ENCODE measurements around the gene TRIM32. TPM values are rescaled to one million over a fixed set of nuclear protein-coding genes. Genes with fewer than 3 reads are reported as not detected.

TRIM32 gene
- polyA plus RNA-seq, 1 donor (not counting 4 experiments of a cell fraction or from before 2014, with no cell fraction given), result 21.3 TPM

DNA sequence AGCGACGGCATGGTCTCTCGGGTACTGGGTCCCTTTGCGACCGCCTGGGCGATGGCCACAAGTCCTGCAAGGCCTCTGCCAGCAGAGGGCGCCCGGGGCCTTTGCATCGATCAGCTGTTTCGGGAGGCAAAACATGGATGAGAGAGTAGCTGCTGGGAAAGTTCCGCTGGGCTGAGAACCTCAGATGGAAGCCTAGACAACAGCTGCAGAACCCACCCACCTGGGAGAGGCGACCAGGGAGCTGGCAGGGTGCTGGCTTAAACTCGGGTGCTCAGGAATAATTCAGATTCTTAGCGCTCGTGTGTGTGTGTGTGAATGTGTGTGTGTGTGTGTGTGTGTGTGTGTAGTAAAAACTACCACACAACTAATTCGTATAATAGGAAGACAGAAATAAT is 50.0 kb downstream of the TRIM32 start:
- H2AFZ ChIP-seq (ENCODE audit: control insufficient read depth, low read length), result peak overlapping the region; percentile 51
- H3K36me3 ChIP-seq (ENCODE audit: control insufficient read depth in 2 of 2, extremely low read depth in 1 of 2, insufficient read depth in 2 of 2, low read length in 2 of 2), result no peaks in the 10 kb centered on the region
- H3K4me3 ChIP-seq (ENCODE audit: control insufficient read depth in 2 of 3, extremely low read depth in 1 of 3, insufficient read depth in 2 of 3, low read depth in 1 of 3, low read length in 3 of 3), result no peak overlapping the region
- H3K79me2 ChIP-seq (ENCODE audit: control insufficient read depth, insufficient read depth, low read length), result no peaks in the 10 kb centered on the region
- H3K9ac ChIP-seq (ENCODE audit: control insufficient read depth, extremely low read depth, insufficient read depth, low read length), result no peak overlapping the region
- peak; percentile 25 for DNase-seq (ENCODE audit: low read depth, low spot score)
- dilution Hi-C loops (cut with MboI; ENCODE audit: extremely low pct_ligation_motif_present, low sequenced_read_pairs), result no loop called here
- H3K27me3 ChIP-seq (ENCODE audit: control insufficient read depth, extremely low read depth, insufficient read depth, low read length), result no peaks in the 10 kb centered on the region
- no peak overlapping the region for H3K27ac ChIP-seq (ENCODE audit: control insufficient read depth, insufficient read depth, low read length)
- no peaks in the 10 kb centered on the region for H3K9me3 ChIP-seq (ENCODE audit: control insufficient read depth, low read depth, low read length)
- TF ChIP-seq, protein P1, sequence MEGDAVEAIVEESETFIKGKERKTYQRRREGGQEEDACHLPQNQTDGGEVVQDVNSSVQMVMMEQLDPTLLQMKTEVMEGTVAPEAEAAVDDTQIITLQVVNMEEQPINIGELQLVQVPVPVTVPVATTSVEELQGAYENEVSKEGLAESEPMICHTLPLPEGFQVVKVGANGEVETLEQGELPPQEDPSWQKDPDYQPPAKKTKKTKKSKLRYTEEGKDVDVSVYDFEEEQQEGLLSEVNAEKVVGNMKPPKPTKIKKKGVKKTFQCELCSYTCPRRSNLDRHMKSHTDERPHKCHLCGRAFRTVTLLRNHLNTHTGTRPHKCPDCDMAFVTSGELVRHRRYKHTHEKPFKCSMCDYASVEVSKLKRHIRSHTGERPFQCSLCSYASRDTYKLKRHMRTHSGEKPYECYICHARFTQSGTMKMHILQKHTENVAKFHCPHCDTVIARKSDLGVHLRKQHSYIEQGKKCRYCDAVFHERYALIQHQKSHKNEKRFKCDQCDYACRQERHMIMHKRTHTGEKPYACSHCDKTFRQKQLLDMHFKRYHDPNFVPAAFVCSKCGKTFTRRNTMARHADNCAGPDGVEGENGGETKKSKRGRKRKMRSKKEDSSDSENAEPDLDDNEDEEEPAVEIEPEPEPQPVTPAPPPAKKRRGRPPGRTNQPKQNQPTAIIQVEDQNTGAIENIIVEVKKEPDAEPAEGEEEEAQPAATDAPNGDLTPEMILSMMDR (optimal IDR thresholded peaks at IDR 0.05 in 1 of 3, IDR thresholded peaks at IDR 0.05 in 1 of 3, conservative IDR thresholded peaks at IDR 0.05 in 1 of 3; ENCODE audit: extremely low read depth in 1 of 3, insufficient read depth in 2 of 3, low read length in 3 of 3), result peak; percentile 92 to 99 (median 92)
- no peak for TF ChIP-seq EZH2 (IDR thresholded peaks at IDR 0.05; ENCODE audit: low read length)
- H3K9me1 ChIP-seq (ENCODE audit: control insufficient read depth, extremely low read depth, insufficient read depth, low read length), result no peaks in the 10 kb centered on the region
- FAIRE-seq, result peak; percentile 51
- no peaks in the 10 kb centered on the region for H3K4me1 ChIP-seq (ENCODE audit: control insufficient read depth, extremely low read depth, insufficient read depth, low read length)
- no peak overlapping the region for H3K4me2 ChIP-seq (ENCODE audit: control insufficient read depth, extremely low read depth, insufficient read depth, low read depth, low read length)
- H4K20me1 ChIP-seq (ENCODE audit: control insufficient read depth, extremely low read depth, insufficient read depth, low read length), result no peaks in the 10 kb centered on the region

DNA sequence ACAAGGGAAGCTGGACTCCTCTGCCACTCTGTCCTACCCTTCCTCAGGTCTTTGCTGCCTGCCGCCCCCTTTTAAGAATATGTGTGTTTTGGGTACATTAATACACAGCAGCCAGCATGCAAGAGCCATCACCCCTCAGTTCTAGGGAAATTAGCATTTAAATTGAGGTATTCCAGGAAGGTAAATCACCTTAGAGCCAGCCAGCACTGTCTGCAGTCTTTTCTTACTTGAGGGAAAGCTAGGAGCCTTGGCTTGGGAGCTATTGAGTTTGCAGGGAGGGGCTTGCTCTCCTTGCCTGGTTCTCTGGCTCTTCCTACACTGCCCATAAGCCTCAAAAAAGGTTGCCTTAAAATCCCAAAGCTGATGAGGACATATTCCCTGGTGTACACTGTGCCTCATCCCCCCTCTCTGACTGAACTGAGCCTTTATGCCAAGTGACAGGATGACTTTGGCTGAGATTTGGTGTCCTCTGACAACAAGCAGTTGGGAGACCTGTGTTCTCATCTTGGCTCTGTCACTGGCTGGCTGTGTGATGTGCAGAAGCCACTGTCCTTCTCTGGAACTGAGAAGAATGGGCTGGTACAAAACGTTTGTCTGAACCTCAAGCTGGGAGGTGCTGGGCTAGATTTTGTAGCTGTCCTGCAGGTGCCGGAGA is 54.1 kb downstream of the TRIM32 start:
- dilution Hi-C loops (cut with MboI; ENCODE audit: extremely low pct_ligation_motif_present, low sequenced_read_pairs), result no loop called here
- TF ChIP-seq, protein P1 (optimal IDR thresholded peaks at IDR 0.05 in 1 of 3, IDR thresholded peaks at IDR 0.05 in 1 of 3, conservative IDR thresholded peaks at IDR 0.05 in 1 of 3; ENCODE audit: extremely low read depth in 1 of 3, insufficient read depth in 2 of 3, low read length in 3 of 3), result no peak
- no peak for TF ChIP-seq EZH2 (IDR thresholded peaks at IDR 0.05; ENCODE audit: low read length)
- H4K20me1 ChIP-seq (ENCODE audit: control insufficient read depth, extremely low read depth, insufficient read depth, low read length), result no peaks in the 10 kb centered on the region
- H3K9me1 ChIP-seq (ENCODE audit: control insufficient read depth, extremely low read depth, insufficient read depth, low read length), result no peaks in the 10 kb centered on the region
- DNase-seq (ENCODE audit: low read depth, low spot score), result no peak
- H3K27ac ChIP-seq (ENCODE audit: control insufficient read depth, insufficient read depth, low read length), result no peak overlapping the region
- H3K4me3 ChIP-seq (ENCODE audit: control insufficient read depth in 2 of 3, extremely low read depth in 1 of 3, insufficient read depth in 2 of 3, low read depth in 1 of 3, low read length in 3 of 3), result no peak overlapping the region
- no peak overlapping the region for H2AFZ ChIP-seq (ENCODE audit: control insufficient read depth, low read length)
- H3K9ac ChIP-seq (ENCODE audit: control insufficient read depth, extremely low read depth, insufficient read depth, low read length), result no peak overlapping the region
- FAIRE-seq, result no peak
- H3K4me2 ChIP-seq (ENCODE audit: control insufficient read depth, extremely low read depth, insufficient read depth, low read depth, low read length), result no peak overlapping the region
- H3K27me3 ChIP-seq (ENCODE audit: control insufficient read depth, extremely low read depth, insufficient read depth, low read length), result no peaks in the 10 kb centered on the region
- H3K9me3 ChIP-seq (ENCODE audit: control insufficient read depth, low read depth, low read length), result no peaks in the 10 kb centered on the region
- H3K36me3 ChIP-seq (ENCODE audit: control insufficient read depth in 2 of 2, extremely low read depth in 1 of 2, insufficient read depth in 2 of 2, low read length in 2 of 2), result no peaks in the 10 kb centered on the region
- H3K79me2 ChIP-seq (ENCODE audit: control insufficient read depth, insufficient read depth, low read length), result no peaks in the 10 kb centered on the region
- H3K4me1 ChIP-seq (ENCODE audit: control insufficient read depth, extremely low read depth, insufficient read depth, low read length), result no peaks in the 10 kb centered on the region

Measured in keratinocyte (primary cell).